Aortic smooth muscle cell (primary cell): Measurements from ENCODE around the gene FAM161B. TPM values are rescaled to one million over a fixed set of nuclear protein-coding genes. Genes with fewer than 3 reads are reported as not detected.

Experiments used
- total RNA-seq: library from RNA; depleted of rRNA; stranded (reverse); fragments of >200 nt; gene quantifications from 2 replicates; pipeline ENCODE4 v1.2.3, GENCODE V29; 2014

FAM161B gene, protein sequence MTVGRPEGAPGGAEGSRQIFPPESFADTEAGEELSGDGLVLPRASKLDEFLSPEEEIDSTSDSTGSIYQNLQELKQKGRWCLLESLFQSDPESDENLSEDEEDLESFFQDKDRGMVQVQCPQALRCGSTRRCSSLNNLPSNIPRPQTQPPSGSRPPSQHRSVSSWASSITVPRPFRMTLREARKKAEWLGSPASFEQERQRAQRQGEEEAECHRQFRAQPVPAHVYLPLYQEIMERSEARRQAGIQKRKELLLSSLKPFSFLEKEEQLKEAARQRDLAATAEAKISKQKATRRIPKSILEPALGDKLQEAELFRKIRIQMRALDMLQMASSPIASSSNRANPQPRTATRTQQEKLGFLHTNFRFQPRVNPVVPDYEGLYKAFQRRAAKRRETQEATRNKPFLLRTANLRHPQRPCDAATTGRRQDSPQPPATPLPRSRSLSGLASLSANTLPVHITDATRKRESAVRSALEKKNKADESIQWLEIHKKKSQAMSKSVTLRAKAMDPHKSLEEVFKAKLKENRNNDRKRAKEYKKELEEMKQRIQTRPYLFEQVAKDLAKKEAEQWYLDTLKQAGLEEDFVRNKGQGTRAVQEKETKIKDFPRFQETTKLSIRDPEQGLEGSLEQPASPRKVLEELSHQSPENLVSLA
- total RNA-seq, result 4.2 TPM in 2 replicates

DNA sequence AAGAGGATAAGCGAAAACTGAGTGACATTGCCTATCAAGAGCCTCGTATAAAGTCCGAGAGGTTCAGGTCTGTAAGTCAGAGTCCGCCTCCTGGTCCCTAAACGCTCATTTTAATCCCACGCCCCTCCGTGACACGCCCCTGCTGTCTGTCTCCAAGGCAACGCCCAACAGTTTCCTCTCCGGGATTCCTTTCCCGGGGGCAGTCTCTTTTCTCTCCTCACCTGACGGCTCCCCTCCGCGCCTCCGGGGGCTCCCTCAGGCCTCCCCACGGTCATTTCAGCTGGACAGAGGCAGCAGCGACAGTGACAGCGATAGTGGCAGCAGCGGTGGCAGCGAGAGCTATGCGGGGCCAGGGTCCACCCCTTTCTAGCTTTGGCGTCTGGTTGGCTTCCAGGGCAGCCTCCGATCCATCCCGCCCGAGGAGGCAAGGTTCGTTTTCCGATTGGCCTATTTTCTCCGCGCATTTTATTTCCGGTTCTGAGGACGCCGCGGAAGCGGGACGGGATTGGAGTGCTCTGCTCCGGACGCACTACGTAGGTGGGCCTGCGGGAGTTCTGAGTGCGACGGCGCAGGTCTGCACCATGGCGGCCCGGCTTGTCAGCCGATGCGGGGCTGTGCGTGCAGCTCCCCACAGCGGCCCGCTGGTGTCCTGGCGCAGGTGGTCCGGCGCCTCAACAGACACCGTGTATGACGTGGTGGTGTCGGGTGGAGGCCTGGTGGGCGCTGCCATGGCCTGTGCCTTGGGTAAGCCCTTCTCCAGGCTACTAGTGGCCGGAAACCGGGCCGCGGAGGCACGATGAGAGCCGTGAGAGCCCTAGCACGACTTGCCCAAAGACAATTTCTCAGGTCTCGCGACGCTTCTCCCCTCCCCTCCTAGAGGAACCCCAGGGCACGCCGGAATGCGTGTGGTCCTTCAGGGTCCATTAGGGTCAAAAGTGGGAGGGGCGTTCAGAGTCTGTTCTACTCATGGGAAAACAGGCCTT, at the start of gene FAM161B, which contains the start of gene COQ6:
Gene FAM161B (minus strand): TSS at position 343 of the 983 bp plus-strand sequence. CDS start 68 bp downstream, at position 275.
Gene COQ6 (plus strand): TSS at position 551 of the 983 bp plus-strand sequence. CDS start 31 bp downstream, at position 582.

GRCh38 chr14:73886449-73887317, 63.2 kb downstream of the FAM161B start, which contains the start of gene ZNF410:
ZNF410 (plus strand) TSS chr14:73886859; CDS start chr14:73892176, 5,317 bp downstream.

Other genes with a start within 250 kb of the FAM161B start
- gene PNMA1, start 235.7 kb downstream of the FAM161B start, total RNA-seq, result 14.9 and 20.1 TPM in 2 replicates
- 5.8 and 6.6 TPM in 2 replicates for gene PTGR2, start 98.3 kb downstream of the FAM161B start, total RNA-seq
- 71.4 and 71.6 TPM in 2 replicates for gene ZNF410, start 63.2 kb downstream of the FAM161B start, total RNA-seq
- gene COQ6, start 208 bp upstream of the FAM161B start, total RNA-seq, result 16.6 and 21.0 TPM in 2 replicates
- 9.2 and 11.4 TPM in 2 replicates for gene ENTPD5, start 69.2 kb upstream of the FAM161B start, total RNA-seq
- gene BBOF1, start 69.3 kb upstream of the FAM161B start, total RNA-seq, result 7.8 and 9.3 TPM in 2 replicates
- 21.0 and 26.8 TPM in 2 replicates for gene ALDH6A1, start 134.4 kb upstream of the FAM161B start, total RNA-seq
- gene LIN52, start 134.9 kb upstream of the FAM161B start, total RNA-seq, result 8.6 and 9.5 TPM in 2 replicates